Coronary artery (tissue), 2 donors: Measurements from ENCODE around the gene SPCS2.

Experiments
- DNase-seq: peaks from one replicate; pipeline ENCODE4 v3.0.0-alpha.2; 2017; ENCODE audit warnings: low spot score
- H3K27ac ChIP-seq, 2 donors: fragments of 200-600 bp; sonication (generic); one replicate each; pipeline ENCODE4 v1.5.1; 2016 to 2019
- H3K4me3 ChIP-seq: fragments of 200-600 bp; sonication (generic); 2 replicates; pipeline ENCODE4 v1.5.1; 2016; ENCODE audit warnings: mild to moderate bottlenecking, moderate library complexity
- CTCF ChIP-seq: fragments of 200-600 bp; sonication (generic); IDR thresholded peaks from one replicate; pipeline ENCODE4 v1.5.1; 2019; ENCODE audit warnings: antibody characterized with exemption

Gene SPCS2

DNA sequence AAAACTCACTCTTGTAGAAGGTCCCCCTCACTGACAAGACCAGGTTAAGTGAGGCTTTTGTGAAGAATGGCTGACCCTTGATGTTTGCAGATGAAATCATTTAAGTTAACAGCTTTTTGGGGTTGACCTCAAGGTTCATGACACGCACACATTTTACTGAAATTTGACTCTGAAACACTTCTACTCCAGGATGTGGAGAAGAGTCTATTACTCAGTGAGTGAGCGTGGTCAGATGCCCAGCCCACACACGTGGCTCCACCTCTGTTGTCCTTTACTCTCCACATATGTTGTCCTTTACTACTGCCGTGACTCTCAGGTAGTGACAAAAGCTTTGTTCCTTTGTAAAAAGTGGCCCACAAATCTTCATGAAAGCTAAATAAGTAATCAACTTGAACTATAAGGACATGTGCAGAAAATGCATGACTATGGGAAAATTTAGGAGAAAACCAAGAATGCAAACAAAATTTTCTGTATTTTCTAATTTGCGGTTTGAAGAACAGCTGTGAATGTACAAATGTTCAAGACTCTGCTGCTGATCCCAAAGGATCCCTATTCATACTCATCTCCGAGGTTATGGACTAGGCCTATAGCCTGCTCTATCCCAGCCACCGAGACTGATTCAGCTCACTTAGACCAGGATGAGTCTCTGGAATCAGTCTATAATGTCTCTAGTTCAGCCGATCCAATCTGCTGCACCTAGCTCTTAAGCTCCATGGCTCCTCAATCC, 22.6 kb upstream of the SPCS2 start:
- no peak for TF ChIP-seq CTCF
- Histone ChIP-seq H3K4me3 (no peak overlapping the region), H3K27ac (no peak overlapping the region)
- no peak for DNase-seq

DNA sequence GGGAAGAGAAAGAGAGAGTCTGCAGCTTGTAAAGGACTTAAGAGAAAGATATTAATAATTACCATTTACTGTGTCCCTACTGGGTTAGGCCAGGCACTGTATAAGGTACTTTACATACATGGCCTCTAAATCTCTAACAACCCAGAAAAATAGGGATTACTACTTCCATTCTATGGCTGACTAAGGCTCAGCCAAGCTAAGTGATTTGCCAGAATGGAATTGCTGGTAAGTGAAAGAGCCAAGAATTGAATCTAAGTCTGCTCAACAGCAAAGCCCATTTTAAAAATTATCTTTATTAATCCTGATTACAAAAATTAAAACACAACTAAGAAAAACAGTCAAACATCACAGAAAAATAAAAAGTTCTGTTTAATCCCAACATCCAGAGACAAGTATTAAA, 21.6 kb upstream of the SPCS2 start:
- no peak for TF ChIP-seq CTCF
- no peak overlapping the region for H3K4me3 ChIP-seq

GRCh38 chr11:74929431-74930363, 19.4 kb upstream of the SPCS2 start:
- no peak overlapping the region for H3K27ac ChIP-seq
- TF ChIP-seq CTCF, result peak; percentile 76
- DNase-seq, result no peak
- no peak overlapping the region for H3K4me3 ChIP-seq

More for the DNA sequence above, 21.6 kb upstream of the SPCS2 start:
- no peak for DNase-seq
- no peak overlapping the region for H3K27ac ChIP-seq

DNA sequence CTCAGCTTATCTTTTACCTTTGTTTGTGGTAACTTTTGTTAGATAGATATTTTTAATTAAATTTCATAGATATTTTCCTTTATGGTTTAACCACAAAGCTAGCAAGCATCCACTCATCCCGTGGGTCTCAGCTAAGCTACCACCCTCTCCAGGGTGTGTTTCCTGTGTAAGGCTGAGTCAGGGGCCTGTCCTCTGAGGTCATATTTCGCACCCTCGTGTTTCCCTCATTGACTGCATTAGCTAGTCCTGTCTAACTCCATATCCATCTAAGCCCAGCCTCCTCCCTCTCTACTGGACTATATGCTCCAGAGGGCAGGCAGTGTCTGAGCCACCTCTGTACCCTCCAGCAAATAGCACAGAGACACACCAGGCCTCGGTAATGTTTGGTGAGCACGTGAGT, 16.9 kb upstream of the SPCS2 start:
- no peak for TF ChIP-seq CTCF
- DNase-seq, result no peak
- Histone ChIP-seq H3K4me3 (no peak overlapping the region), H3K27ac (no peak overlapping the region)

GRCh38 chr11:74932797-74933196, 16.3 kb upstream of the SPCS2 start:
- TF ChIP-seq CTCF, result no peak
- no peak for DNase-seq
- Histone ChIP-seq H3K4me3 (no peak overlapping the region), H3K27ac (no peak overlapping the region)

- TF ChIP-seq CTCF, result no peak
- Histone ChIP-seq H3K4me3 (no peak overlapping the region), H3K27ac (no peak overlapping the region)
- no peak for DNase-seq
Observed at GRCh38 chr11:74933765-74934164, 15.3 kb upstream of the SPCS2 start.
